GM18873 (cell line): ENCODE results near the gene CCS.

ENCODE experiments used
- ATAC-seq: cut with Tn5 transposase; IDR thresholded peaks from one replicate; pipeline ENCODE4 v1.9.1; 2021; ENCODE audit warnings: mild to moderate bottlenecking, moderate library complexity, moderate number of reproducible peaks; ENCODE audit not compliant: unreplicated experiment, low FRiP score

CCS gene

DNA sequence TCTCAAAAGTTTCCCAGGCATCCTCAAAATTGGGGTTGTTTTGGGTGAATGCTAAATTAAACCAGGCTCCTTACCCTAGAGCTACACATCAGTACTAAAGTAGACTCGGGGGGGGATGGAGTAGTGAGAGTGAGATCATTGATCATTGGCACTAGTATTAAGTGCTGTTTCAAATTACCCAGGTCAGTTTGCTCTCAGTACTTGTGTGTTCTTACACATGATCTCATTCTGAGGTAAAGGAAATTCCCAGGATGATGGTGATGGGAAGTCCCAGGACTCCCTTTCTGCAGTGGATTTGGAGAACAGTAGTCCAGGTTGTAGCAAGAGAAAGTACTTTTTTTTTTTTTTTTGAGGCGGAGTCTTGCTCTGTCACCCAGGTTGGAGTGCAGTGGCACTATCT is 58.0 kb downstream of the CCS start:
- ATAC-seq = no peak

DNA sequence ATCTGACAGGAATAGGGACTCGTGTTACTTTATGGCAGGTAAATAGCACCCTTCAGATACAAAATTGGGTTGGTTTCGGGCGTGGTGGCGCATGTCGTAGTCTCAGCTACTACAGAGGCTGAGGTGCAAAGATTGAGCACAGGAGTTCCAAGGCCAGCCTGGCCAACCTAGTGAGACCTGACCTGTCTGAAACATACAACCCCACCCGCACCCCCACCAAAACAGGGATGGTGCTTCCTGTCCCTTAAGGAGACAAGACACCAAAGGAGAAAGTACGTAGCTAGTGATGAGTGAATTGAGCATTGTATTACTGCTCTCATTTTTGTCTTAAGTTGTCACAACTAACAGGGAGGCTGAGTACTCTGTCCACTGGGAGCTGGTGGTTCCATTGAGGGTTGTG is 59.7 kb downstream of the CCS start:
- no peak for ATAC-seq

DNA sequence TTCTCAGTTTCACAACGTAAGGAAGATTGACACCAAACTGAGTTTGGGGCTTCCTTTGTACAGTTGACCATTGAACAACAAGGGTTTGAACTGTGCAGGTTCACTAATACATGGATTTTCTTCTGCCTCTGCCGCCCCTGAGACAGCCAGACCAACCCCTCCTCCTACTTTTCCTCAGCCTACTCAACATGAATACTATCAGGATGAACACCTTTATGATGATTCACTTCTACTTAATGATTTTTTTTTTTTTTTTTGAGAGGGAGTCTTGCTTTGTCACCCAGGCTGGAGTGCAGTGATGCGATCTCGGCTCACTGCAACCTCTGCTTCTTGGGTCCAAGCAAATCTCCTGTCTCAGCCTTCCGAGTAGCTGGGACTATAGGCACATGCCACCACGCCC is 60.1 kb downstream of the CCS start:
- ATAC-seq = no peak
